ENCODE results near the gene KIAA1191. TPM values are rescaled to one million over a fixed set of nuclear protein-coding genes. Genes with fewer than 3 reads are reported as not detected.

KIAA1191 gene
- total RNA-seq, 1 donor from 2014 or later = 92.6 TPM

DNA sequence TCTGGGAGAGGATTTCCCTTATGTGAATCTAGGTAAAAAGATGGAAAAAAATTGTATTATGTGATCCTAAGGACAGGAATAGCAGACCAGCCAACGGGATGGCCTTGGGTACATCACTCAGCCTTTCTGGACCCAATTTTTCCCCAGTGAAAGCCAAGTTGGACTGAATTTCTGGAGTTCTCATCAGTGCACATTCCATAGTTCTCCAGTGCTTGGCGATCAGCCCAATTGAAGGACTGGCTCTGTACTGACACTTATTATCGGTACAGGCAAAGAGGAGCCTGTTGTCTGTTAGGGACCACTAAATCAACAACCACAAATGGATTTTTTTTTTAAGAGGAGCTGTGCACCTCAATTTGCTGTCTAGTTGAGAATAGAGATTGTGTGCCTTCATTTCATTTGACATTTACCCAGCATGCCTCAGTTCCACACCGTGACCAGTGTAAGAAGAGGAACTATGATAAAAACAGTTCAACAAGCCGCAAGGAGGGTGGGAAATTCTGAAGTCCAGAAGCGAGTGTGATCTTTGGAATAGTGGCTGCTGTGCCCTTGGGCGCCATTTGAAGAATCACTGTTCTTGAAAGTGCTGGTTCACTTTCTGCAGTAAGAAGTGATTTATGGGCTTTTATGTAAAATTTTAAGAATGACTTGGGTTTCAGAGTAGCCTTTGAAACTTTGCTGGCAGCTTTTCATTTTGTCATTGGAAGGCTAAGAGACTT is 11.7 kb upstream of the KIAA1191 start:
- DNase-seq (no peak), ATAC-seq (peak; percentile 35)
- Histone ChIP-seq H3K4me1 (no peaks in the 10 kb centered on the region), H3K9me3 (no peaks in the 10 kb centered on the region), H3K4me3 (no peak overlapping the region), H3K27ac (no peak overlapping the region), H3K36me3 (peaks cover 7% of the 10 kb centered on the region), H3K27me3 (no peaks in the 10 kb centered on the region)
- TF ChIP-seq, protein P1, sequence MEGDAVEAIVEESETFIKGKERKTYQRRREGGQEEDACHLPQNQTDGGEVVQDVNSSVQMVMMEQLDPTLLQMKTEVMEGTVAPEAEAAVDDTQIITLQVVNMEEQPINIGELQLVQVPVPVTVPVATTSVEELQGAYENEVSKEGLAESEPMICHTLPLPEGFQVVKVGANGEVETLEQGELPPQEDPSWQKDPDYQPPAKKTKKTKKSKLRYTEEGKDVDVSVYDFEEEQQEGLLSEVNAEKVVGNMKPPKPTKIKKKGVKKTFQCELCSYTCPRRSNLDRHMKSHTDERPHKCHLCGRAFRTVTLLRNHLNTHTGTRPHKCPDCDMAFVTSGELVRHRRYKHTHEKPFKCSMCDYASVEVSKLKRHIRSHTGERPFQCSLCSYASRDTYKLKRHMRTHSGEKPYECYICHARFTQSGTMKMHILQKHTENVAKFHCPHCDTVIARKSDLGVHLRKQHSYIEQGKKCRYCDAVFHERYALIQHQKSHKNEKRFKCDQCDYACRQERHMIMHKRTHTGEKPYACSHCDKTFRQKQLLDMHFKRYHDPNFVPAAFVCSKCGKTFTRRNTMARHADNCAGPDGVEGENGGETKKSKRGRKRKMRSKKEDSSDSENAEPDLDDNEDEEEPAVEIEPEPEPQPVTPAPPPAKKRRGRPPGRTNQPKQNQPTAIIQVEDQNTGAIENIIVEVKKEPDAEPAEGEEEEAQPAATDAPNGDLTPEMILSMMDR (IDR thresholded peaks at IDR 0.05) = no peak
- intact Hi-C loops (cut with DNase I) = no loop called here

DNA sequence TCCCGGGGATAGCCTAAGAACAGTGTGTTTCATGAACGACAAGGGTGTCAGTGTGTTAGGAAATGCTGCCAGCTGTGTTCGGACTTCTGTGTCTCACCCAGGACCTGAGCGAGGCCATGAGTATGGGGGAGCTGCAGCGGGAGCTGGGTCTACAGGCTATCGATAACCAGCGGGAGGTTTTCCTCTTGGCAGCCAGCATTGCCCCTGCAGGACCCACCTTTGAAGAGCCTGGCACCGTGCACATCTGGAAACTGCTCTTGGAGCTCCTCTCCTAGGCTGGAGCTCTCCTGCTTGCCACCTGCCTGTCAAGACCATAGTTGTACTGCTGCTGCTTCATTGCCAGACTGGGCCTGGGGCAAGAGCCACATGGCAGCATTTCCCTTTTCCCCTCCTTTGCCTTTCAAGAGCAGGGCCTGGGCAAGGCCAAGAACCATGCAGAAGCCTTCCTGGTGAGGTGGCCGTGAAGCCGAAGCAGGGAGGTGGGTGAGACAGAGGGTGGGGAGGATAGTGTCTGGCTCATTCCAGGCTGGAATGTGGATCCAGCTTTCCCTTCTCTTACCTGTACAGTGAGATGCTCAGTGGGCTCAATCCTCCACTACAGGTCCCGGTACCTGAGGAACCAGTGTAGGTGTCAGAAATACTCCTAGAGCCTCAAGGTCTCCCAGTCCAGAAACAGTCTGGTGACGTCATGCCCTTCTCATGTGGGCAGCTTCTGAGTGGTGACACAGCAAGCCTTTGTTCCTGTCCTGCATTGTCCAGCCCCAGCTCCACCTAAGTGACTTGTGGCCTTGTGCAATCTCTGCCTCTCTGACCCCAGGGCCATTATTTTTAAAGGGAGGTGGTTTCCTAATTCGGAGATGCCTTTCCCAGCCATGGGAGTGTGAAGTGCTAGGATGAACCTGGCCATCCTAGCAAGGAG is 10.3 kb upstream of the KIAA1191 start:
- TF ChIP-seq, protein P1 (IDR thresholded peaks at IDR 0.05) = no peak
- ATAC-seq (peak; percentile 17), DNase-seq (no peak)
- H3K27ac ChIP-seq = no peak overlapping the region
- H3K27me3 ChIP-seq = no peaks in the 10 kb centered on the region
- peaks cover 7% of the 10 kb centered on the region for H3K36me3 ChIP-seq
- no peaks in the 10 kb centered on the region for H3K9me3 ChIP-seq
- no peaks in the 10 kb centered on the region for H3K4me1 ChIP-seq
- no peak overlapping the region for H3K4me3 ChIP-seq
- intact Hi-C loops (cut with DNase I) = no loop called here

DNA sequence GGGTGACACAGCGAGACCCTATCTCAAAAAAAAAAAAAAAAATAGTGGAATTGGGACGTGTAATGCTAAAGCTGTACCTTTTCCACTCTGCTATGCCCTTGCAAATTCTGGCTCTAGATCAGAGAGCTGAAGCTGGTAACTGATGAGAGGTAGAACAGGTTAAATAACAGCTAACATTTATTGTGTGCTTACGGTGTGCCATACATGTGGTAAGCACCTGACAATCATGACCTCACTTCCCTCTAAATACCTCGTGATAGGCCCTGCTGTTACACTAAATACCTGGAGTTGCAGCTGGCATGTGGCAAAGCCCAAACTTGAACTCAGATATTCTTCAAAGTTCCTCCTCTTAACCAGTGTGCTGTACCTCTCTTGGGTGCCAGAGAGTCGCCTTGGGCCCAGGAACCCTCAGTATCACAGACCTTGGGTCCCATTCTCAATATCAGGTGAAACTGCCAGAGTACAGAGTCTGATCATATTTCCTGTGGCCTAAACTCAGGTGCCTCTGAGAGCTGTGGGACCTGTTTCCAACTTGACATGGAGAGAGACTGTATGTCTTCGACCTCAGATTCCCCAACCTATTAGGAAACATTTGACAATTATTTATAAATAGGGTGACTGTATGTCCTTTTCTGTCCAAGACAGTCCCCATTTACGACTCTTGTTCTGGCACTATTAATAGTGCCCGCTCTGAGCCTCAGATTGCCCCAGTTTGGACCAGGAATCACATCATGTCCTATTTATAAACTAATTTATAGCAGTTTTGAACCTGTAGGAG is 8.6 kb upstream of the KIAA1191 start:
- intact Hi-C loops (cut with DNase I) = no loop called here
- Histone ChIP-seq H3K9me3 (no peaks in the 10 kb centered on the region), H3K27me3 (no peaks in the 10 kb centered on the region), H3K4me1 (peaks cover 4% of the 10 kb centered on the region), H3K4me3 (no peak overlapping the region), H3K36me3 (peaks cover 7% of the 10 kb centered on the region), H3K27ac (no peak overlapping the region)
- DNase-seq = no peak
- TF ChIP-seq, protein P1 (IDR thresholded peaks at IDR 0.05) = no peak
- no peak for ATAC-seq

DNA sequence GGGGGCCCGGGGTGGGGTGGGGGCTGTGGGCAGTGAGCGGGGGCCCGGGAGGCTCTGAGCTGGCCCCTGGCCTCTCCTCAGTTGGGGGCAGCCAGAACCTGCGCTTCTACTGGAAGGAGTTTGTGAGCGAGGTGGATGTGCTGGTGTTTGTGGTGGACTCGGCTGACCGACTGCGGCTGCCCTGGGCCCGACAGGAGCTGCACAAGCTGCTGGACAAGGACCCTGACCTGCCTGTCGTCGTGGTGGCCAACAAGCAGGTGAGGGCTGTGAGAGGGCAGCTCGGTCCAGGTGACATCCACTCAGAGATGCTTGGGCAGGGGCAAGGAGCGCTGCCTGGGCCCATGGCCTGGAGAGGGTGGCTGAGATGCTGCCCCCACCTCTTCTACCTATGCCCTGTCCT is 7.2 kb upstream of the KIAA1191 start:
- TF ChIP-seq, protein P1 (IDR thresholded peaks at IDR 0.05) = no peak
- no peaks in the 10 kb centered on the region for H3K27me3 ChIP-seq
- intact Hi-C loops (cut with DNase I) = no loop called here
- DNase-seq (no peak), ATAC-seq (no peak)
- H3K4me3 ChIP-seq = no peak overlapping the region
- H3K9me3 ChIP-seq = no peaks in the 10 kb centered on the region
- no peak overlapping the region for H3K27ac ChIP-seq
- peaks cover 7% of the 10 kb centered on the region for H3K36me3 ChIP-seq
- peaks cover 9% of the 10 kb centered on the region for H3K4me1 ChIP-seq

DNA sequence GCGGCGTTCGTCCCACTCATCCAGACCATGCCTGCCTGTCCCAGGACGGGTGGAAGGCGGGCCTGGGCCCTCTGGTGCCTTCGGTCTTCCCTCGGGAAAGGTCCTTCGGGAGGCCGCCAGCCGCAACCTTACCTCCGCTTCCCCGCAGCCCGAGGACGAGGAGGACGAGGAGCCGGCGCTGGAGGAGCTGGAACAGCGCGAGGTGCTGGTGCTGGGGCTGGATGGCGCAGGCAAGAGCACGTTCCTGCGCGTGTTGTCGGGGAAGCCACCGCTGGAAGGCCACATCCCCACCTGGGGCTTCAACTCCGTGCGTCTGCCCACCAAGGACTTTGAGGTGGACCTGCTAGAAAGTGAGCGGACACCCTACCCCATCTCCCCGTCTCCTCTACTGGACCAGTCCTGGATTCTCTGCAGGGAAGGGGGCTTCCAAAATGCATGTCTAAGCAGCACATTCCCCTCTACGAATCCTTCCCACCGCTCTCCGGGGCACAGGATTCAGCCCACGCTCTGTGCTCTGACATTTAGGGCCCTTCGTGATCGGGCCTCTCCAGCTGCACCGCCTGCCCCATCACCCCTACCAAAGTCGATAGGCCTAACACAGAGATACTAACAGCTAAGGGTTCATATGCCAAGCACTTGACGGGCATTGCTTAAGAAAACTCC is 4.8 kb upstream of the KIAA1191 start:
- H3K4me1 ChIP-seq = peaks cover 9% of the 10 kb centered on the region
- TF ChIP-seq, protein P1 (IDR thresholded peaks at IDR 0.05) = no peak
- H3K27me3 ChIP-seq = no peaks in the 10 kb centered on the region
- H3K27ac ChIP-seq = no peak overlapping the region
- peak overlapping the region; percentile 87 for H3K4me3 ChIP-seq
- ATAC-seq = no peak
- intact Hi-C loops (cut with DNase I) = no loop called here
- H3K36me3 ChIP-seq = peaks cover 7% of the 10 kb centered on the region
- H3K9me3 ChIP-seq = no peaks in the 10 kb centered on the region
- no peak for DNase-seq
